Mesenchymal stem cell (in vitro differentiated cells and primary cell): ENCODE measurements around the gene NAALADL2.
A peak's percentile ranks its signal among the peaks of the same experiment; 100 is the strongest.

ENCODE experiments used
- DNase-seq: peaks from one replicate; pipeline ENCODE4 v3.0.0-alpha.2; 2013
- H2AFZ ChIP-seq: one replicate; pipeline ENCODE4 v1.6.1; 2013; ENCODE audit warnings: low read depth, mild to moderate bottlenecking, control low read depth, inconsistent platforms, low read length, moderate library complexity
- H2AK5ac ChIP-seq: 2 replicates; pipeline ENCODE4 v1.6.1; 2013; ENCODE audit warnings: low read length, moderate library complexity, mild to moderate bottlenecking, inconsistent platforms; ENCODE audit not compliant: severe bottlenecking
- H2BK120ac ChIP-seq: one replicate; pipeline ENCODE4 v1.6.1; 2013; ENCODE audit warnings: low read depth, mild to moderate bottlenecking, inconsistent platforms, low read length, moderate library complexity
- H2BK12ac ChIP-seq, 2 experiments: one replicate each; pipeline ENCODE4 v1.6.1; 2013; ENCODE audit warnings: inconsistent platforms in 2 of 2, low read length in 2 of 2, mild to moderate bottlenecking in 2 of 2, moderate library complexity in 2 of 2, control low read depth in 1 of 2
- H2BK15ac ChIP-seq: one replicate; pipeline ENCODE4 v1.6.1; 2013; ENCODE audit warnings: mild to moderate bottlenecking, low read depth, inconsistent platforms; ENCODE audit not compliant: poor library complexity, severe bottlenecking
- H2BK5ac ChIP-seq: 2 replicates; pipeline ENCODE4 v1.6.1; 2013; ENCODE audit warnings: low read depth, mild to moderate bottlenecking, low read length, control low read depth, inconsistent platforms; ENCODE audit not compliant: poor library complexity, severe bottlenecking
- H3K14ac ChIP-seq, 2 experiments: one replicate each; pipeline ENCODE4 v1.6.1; 2013; ENCODE audit warnings: inconsistent platforms in 2 of 2, low read length in 2 of 2, control low read depth in 1 of 2, mild to moderate bottlenecking in 1 of 2, moderate library complexity in 1 of 2
- H3K18ac ChIP-seq, 2 experiments: one replicate each; pipeline ENCODE4 v1.6.1; 2013; ENCODE audit warnings: inconsistent platforms in 2 of 2, low read length in 2 of 2, control low read depth in 1 of 2, low read depth in 1 of 2, mild to moderate bottlenecking in 1 of 2
- H3K23ac ChIP-seq, 2 experiments: one replicate each; pipeline ENCODE4 v1.6.1; 2013; ENCODE audit warnings: inconsistent platforms in 2 of 2, low read length in 2 of 2, mild to moderate bottlenecking in 2 of 2, moderate library complexity in 2 of 2, control low read depth in 1 of 2
- H3K27ac ChIP-seq: 2 replicates; pipeline ENCODE4 v1.5.1; 2013; ENCODE audit warnings: mild to moderate bottlenecking, moderate library complexity, low read length, control low read depth, inconsistent platforms; ENCODE audit not compliant: poor library complexity, severe bottlenecking
- H3K27me3 ChIP-seq, 2 experiments: 2 replicates each; pipeline versions ENCODE4 v1.6.1 to v1.7.0; 2013; ENCODE audit warnings: low read length in 2 of 2, mild to moderate bottlenecking in 2 of 2, moderate library complexity in 2 of 2, control low read depth in 1 of 2, inconsistent platforms in 1 of 2; ENCODE audit not compliant: control insufficient read depth in 1 of 2, insufficient read depth in 1 of 2
- H3K36me3 ChIP-seq, 2 experiments: 2 replicates each; pipeline versions ENCODE4 v1.6.1 to v1.7.0; 2013; ENCODE audit warnings: low read length in 2 of 2, control low read depth in 1 of 2, inconsistent platforms in 1 of 2, low read depth in 1 of 2, mild to moderate bottlenecking in 1 of 2; ENCODE audit not compliant: insufficient read depth in 2 of 2, control insufficient read depth in 1 of 2
- H3K4ac ChIP-seq, 2 experiments: one replicate each; pipeline ENCODE4 v1.6.1; 2013; ENCODE audit warnings: inconsistent platforms in 2 of 2, low read length in 2 of 2, mild to moderate bottlenecking in 2 of 2, moderate library complexity in 2 of 2, control low read depth in 1 of 2, low read depth in 1 of 2
- H3K4me1 ChIP-seq: 2 replicates; pipeline ENCODE4 v1.6.1; 2013; ENCODE audit warnings: low read depth, low read length, control low read depth; ENCODE audit not compliant: control insufficient read depth, insufficient read depth
- H3K4me2 ChIP-seq: 2 replicates; pipeline ENCODE4 v1.6.1; 2013; ENCODE audit warnings: low read length, mild to moderate bottlenecking, inconsistent platforms; ENCODE audit not compliant: poor library complexity, severe bottlenecking
- H3K4me3 ChIP-seq, 2 experiments: 2 replicates each; pipeline versions ENCODE4 v1.5.1 to v1.7.0; 2013; ENCODE audit warnings: low read length in 2 of 2, mild to moderate bottlenecking in 2 of 2, control low read depth in 1 of 2, low read depth in 1 of 2; ENCODE audit not compliant: insufficient read depth in 1 of 2
- H3K79me1 ChIP-seq: replicated peaks from 2 replicates; pipeline ENCODE4 v1.6.1; 2013; ENCODE audit warnings: mild to moderate bottlenecking, control low read depth, low read length, inconsistent platforms; ENCODE audit not compliant: poor library complexity, severe bottlenecking
- H3K9ac ChIP-seq: 2 replicates; pipeline ENCODE4 v1.7.0; 2013; ENCODE audit warnings: mild to moderate bottlenecking, low read length, moderate library complexity
- H3K9me3 ChIP-seq: 2 replicates; pipeline ENCODE4 v1.7.0; 2013; ENCODE audit warnings: mild to moderate bottlenecking, low read length; ENCODE audit not compliant: control insufficient read depth
- H4K8ac ChIP-seq: one replicate; pipeline ENCODE4 v1.6.1; 2013; ENCODE audit warnings: inconsistent platforms, mild to moderate bottlenecking, low read length, moderate library complexity
- H4K91ac ChIP-seq: one replicate; pipeline ENCODE4 v1.6.1; 2013; ENCODE audit warnings: mild to moderate bottlenecking, low read length, inconsistent platforms
- WGBS: methylation state at CpG from one replicate; pipeline ENCODE4 v1.1.7; 2013; ENCODE audit warnings: mixed read lengths; 5-methylcytosine and 5-hydroxymethylcytosine counted together

The NAALADL2 gene

GRCh38 chr3:174949523-174949922, 90.4 kb downstream of the NAALADL2 start:
- Histone ChIP-seq H3K4me1 (peaks cover 2% of the 10 kb centered on the region), H3K9me3 (no peaks in the 10 kb centered on the region), H4K8ac (no peak overlapping the region), H3K9ac (peak overlapping the region; percentile 45), H3K4me3 (no peak overlapping the region), H3K23ac (no peak overlapping the region), H2BK5ac (no peak overlapping the region), H3K4ac (no peak overlapping the region), H3K4me2 (no peak overlapping the region), H3K27me3 (no peaks in the 10 kb centered on the region), H3K27ac (peak overlapping the region; percentile 25), H3K79me1 (no peaks in the 10 kb centered on the region), H3K18ac (no peak overlapping the region), H4K91ac (no peak overlapping the region), H3K14ac (no peak overlapping the region), H2AK5ac (no peak overlapping the region), H2BK120ac (no peak overlapping the region), H2AFZ (no peak overlapping the region), H2BK12ac (no peak overlapping the region), H2BK15ac (no peak overlapping the region), H3K36me3 (no peaks in the 10 kb centered on the region)
- DNase-seq, result peak; percentile 94
- 10% methylated on average over 1 of the region's 2 CpGs for WGBS

GRCh38 chr3:174951034-174951433, 91.9 kb downstream of the NAALADL2 start:
- Histone ChIP-seq H4K91ac (no peak overlapping the region), H3K23ac (no peak overlapping the region), H2BK12ac (no peak overlapping the region), H3K79me1 (no peaks in the 10 kb centered on the region), H2BK120ac (no peak overlapping the region), H3K4me3 (no peak overlapping the region), H3K4me1 (peaks cover 2% of the 10 kb centered on the region), H2BK5ac (no peak overlapping the region), H3K14ac (no peak overlapping the region), H3K27ac (no peak overlapping the region), H3K9ac (no peak overlapping the region), H3K9me3 (no peaks in the 10 kb centered on the region), H2AFZ (no peak overlapping the region), H3K4me2 (no peak overlapping the region), H3K27me3 (no peaks in the 10 kb centered on the region), H2AK5ac (no peak overlapping the region), H3K4ac (no peak overlapping the region), H3K36me3 (no peaks in the 10 kb centered on the region), H4K8ac (no peak overlapping the region), H2BK15ac (no peak overlapping the region), H3K18ac (no peak overlapping the region)
- peak; percentile 78 for DNase-seq
- no CpG with 5 or more reads among the region's 3 CpGs for WGBS

- no peak overlapping the region for H4K91ac ChIP-seq
- no peak overlapping the region for H2AFZ ChIP-seq
- no peak overlapping the region for H3K4me3 ChIP-seq
- H3K27ac ChIP-seq, result no peak overlapping the region
- WGBS, result no CpG with 5 or more reads among the region's 2 CpGs
- no peak overlapping the region for H3K23ac ChIP-seq
- no peaks in the 10 kb centered on the region for H3K36me3 ChIP-seq
- H2BK15ac ChIP-seq, result no peak overlapping the region
- no peak overlapping the region for H3K4me2 ChIP-seq
- H2BK5ac ChIP-seq, result no peak overlapping the region
- no peak for DNase-seq
- H3K18ac ChIP-seq, result no peak overlapping the region
- no peaks in the 10 kb centered on the region for H3K9me3 ChIP-seq
- no peak overlapping the region for H2BK12ac ChIP-seq
- no peak overlapping the region for H3K4ac ChIP-seq
- H2AK5ac ChIP-seq, result no peak overlapping the region
- H2BK120ac ChIP-seq, result no peak overlapping the region
- H3K14ac ChIP-seq, result no peak overlapping the region
- peaks cover 2% of the 10 kb centered on the region for H3K4me1 ChIP-seq
- no peaks in the 10 kb centered on the region for H3K79me1 ChIP-seq
- H3K27me3 ChIP-seq, result no peaks in the 10 kb centered on the region
- H3K9ac ChIP-seq, result no peak overlapping the region
- H4K8ac ChIP-seq, result no peak overlapping the region
Measured at GRCh38 chr3:174951498-174952005, 92.4 kb downstream of the NAALADL2 start.

- WGBS, result no CpG with 5 or more reads among the region's 1 CpG
- Histone ChIP-seq H3K23ac (no peak overlapping the region), H2BK5ac (no peak overlapping the region)
Measured at GRCh38 chr3:174953068-174953467, 93.9 kb downstream of the NAALADL2 start.

More at GRCh38 chr3:174953068-174953467, 93.9 kb downstream of the NAALADL2 start:
- Histone ChIP-seq H3K4ac (no peak overlapping the region), H3K18ac (no peak overlapping the region), H3K14ac (no peak overlapping the region), H2BK12ac (no peak overlapping the region), H3K9ac (no peak overlapping the region), H3K79me1 (no peaks in the 10 kb centered on the region), H2BK15ac (no peak overlapping the region), H3K4me2 (no peak overlapping the region), H4K91ac (no peak overlapping the region), H3K9me3 (no peaks in the 10 kb centered on the region), H3K36me3 (no peaks in the 10 kb centered on the region), H3K27me3 (no peaks in the 10 kb centered on the region), H2AK5ac (no peak overlapping the region), H3K4me1 (peaks cover 2% of the 10 kb centered on the region), H4K8ac (no peak overlapping the region), H3K27ac (no peak overlapping the region), H2AFZ (no peak overlapping the region), H2BK120ac (no peak overlapping the region), H3K4me3 (no peak overlapping the region)
- DNase-seq, result no peak
